ENCODE results near the gene USP47.

The USP47 gene

GRCh38 chr11:11864803-11865202, 23.0 kb downstream of the USP47 start:
- no peak for DNase-seq
- H3K36me3 ChIP-seq (ENCODE audit: control insufficient read depth, insufficient read depth, low read length) = no peaks in the 10 kb centered on the region
- H3K4me1 ChIP-seq (ENCODE audit: control insufficient read depth, insufficient read depth, low read length, poor library complexity, severe bottlenecking) = peaks cover 15% of the 10 kb centered on the region
- no peak overlapping the region for H3K27ac ChIP-seq (ENCODE audit: insufficient read depth, low read length, poor library complexity, severe bottlenecking)
- no peaks in the 10 kb centered on the region for H3K27me3 ChIP-seq (replicated peaks; ENCODE audit: control insufficient read depth, insufficient read depth, low read length, poor library complexity, severe bottlenecking)
- no peak overlapping the region for H3K4me3 ChIP-seq (ENCODE audit: insufficient read depth, low read depth, low read length, poor library complexity, severe bottlenecking)
- no peaks in the 10 kb centered on the region for H3K9me3 ChIP-seq (ENCODE audit: control insufficient read depth, low read length)

- H3K9me3 ChIP-seq (ENCODE audit: control insufficient read depth, low read length) = no peaks in the 10 kb centered on the region
- peaks cover 15% of the 10 kb centered on the region for H3K4me1 ChIP-seq (ENCODE audit: control insufficient read depth, insufficient read depth, low read length, poor library complexity, severe bottlenecking)
- DNase-seq = no peak
- no peak overlapping the region for H3K4me3 ChIP-seq (ENCODE audit: insufficient read depth, low read depth, low read length, poor library complexity, severe bottlenecking)
- H3K27me3 ChIP-seq (replicated peaks; ENCODE audit: control insufficient read depth, insufficient read depth, low read length, poor library complexity, severe bottlenecking) = no peaks in the 10 kb centered on the region
- no peak overlapping the region for H3K27ac ChIP-seq (ENCODE audit: insufficient read depth, low read length, poor library complexity, severe bottlenecking)
- no peaks in the 10 kb centered on the region for H3K36me3 ChIP-seq (ENCODE audit: control insufficient read depth, insufficient read depth, low read length)
These were observed 23.7 kb downstream of the USP47 start for GRCh38 chr11:11865449-11865848.

- H3K27ac ChIP-seq (ENCODE audit: insufficient read depth, low read length, poor library complexity, severe bottlenecking) = no peak overlapping the region
- no peaks in the 10 kb centered on the region for H3K36me3 ChIP-seq (ENCODE audit: control insufficient read depth, insufficient read depth, low read length)
- no peak overlapping the region for H3K4me3 ChIP-seq (ENCODE audit: insufficient read depth, low read depth, low read length, poor library complexity, severe bottlenecking)
- H3K27me3 ChIP-seq (replicated peaks; ENCODE audit: control insufficient read depth, insufficient read depth, low read length, poor library complexity, severe bottlenecking) = no peaks in the 10 kb centered on the region
- no peaks in the 10 kb centered on the region for H3K9me3 ChIP-seq (ENCODE audit: control insufficient read depth, low read length)
- no peak for DNase-seq
- H3K4me1 ChIP-seq (ENCODE audit: control insufficient read depth, insufficient read depth, low read length, poor library complexity, severe bottlenecking) = peaks cover 13% of the 10 kb centered on the region
These were observed 24.4 kb downstream of the USP47 start for GRCh38 chr11:11866203-11866602.

GRCh38 chr11:11867720-11868119, 25.9 kb downstream of the USP47 start:
- H3K27me3 ChIP-seq (replicated peaks; ENCODE audit: control insufficient read depth, insufficient read depth, low read length, poor library complexity, severe bottlenecking) = no peaks in the 10 kb centered on the region
- no peaks in the 10 kb centered on the region for H3K9me3 ChIP-seq (ENCODE audit: control insufficient read depth, low read length)
- peaks cover 12% of the 10 kb centered on the region for H3K4me1 ChIP-seq (ENCODE audit: control insufficient read depth, insufficient read depth, low read length, poor library complexity, severe bottlenecking)
- no peak overlapping the region for H3K4me3 ChIP-seq (ENCODE audit: insufficient read depth, low read depth, low read length, poor library complexity, severe bottlenecking)
- no peak for DNase-seq
- no peak overlapping the region for H3K27ac ChIP-seq (ENCODE audit: insufficient read depth, low read length, poor library complexity, severe bottlenecking)
- no peaks in the 10 kb centered on the region for H3K36me3 ChIP-seq (ENCODE audit: control insufficient read depth, insufficient read depth, low read length)

GRCh38 chr11:11871991-11872401, 30.2 kb downstream of the USP47 start:
- Histone ChIP-seq H3K9me3 (ENCODE audit: control insufficient read depth, low read length) (no peaks in the 10 kb centered on the region), H3K4me1 (ENCODE audit: control insufficient read depth, insufficient read depth, low read length, poor library complexity, severe bottlenecking) (peaks cover 4% of the 10 kb centered on the region), H3K36me3 (ENCODE audit: control insufficient read depth, insufficient read depth, low read length) (no peaks in the 10 kb centered on the region), H3K27ac (ENCODE audit: insufficient read depth, low read length, poor library complexity, severe bottlenecking) (no peak overlapping the region), H3K27me3 (replicated peaks; ENCODE audit: control insufficient read depth, insufficient read depth, low read length, poor library complexity, severe bottlenecking) (no peaks in the 10 kb centered on the region), H3K4me3 (ENCODE audit: insufficient read depth, low read depth, low read length, poor library complexity, severe bottlenecking) (no peak overlapping the region)
- no peak for DNase-seq

GRCh38 chr11:11876458-11876857, 34.7 kb downstream of the USP47 start:
- Histone ChIP-seq H3K36me3 (ENCODE audit: control insufficient read depth, insufficient read depth, low read length) (peaks cover 5% of the 10 kb centered on the region), H3K27ac (ENCODE audit: insufficient read depth, low read length, poor library complexity, severe bottlenecking) (no peak overlapping the region), H3K27me3 (replicated peaks; ENCODE audit: control insufficient read depth, insufficient read depth, low read length, poor library complexity, severe bottlenecking) (no peaks in the 10 kb centered on the region), H3K9me3 (ENCODE audit: control insufficient read depth, low read length) (no peaks in the 10 kb centered on the region), H3K4me3 (ENCODE audit: insufficient read depth, low read depth, low read length, poor library complexity, severe bottlenecking) (no peak overlapping the region), H3K4me1 (ENCODE audit: control insufficient read depth, insufficient read depth, low read length, poor library complexity, severe bottlenecking) (no peaks in the 10 kb centered on the region)
- no peak for DNase-seq

GRCh38 chr11:11880179-11880578, 38.4 kb downstream of the USP47 start:
- no peak overlapping the region for H3K4me3 ChIP-seq (ENCODE audit: insufficient read depth, low read depth, low read length, poor library complexity, severe bottlenecking)
- H3K9me3 ChIP-seq (ENCODE audit: control insufficient read depth, low read length) = no peaks in the 10 kb centered on the region
- DNase-seq = no peak
- peaks cover 4% of the 10 kb centered on the region for H3K4me1 ChIP-seq (ENCODE audit: control insufficient read depth, insufficient read depth, low read length, poor library complexity, severe bottlenecking)
- H3K36me3 ChIP-seq (ENCODE audit: control insufficient read depth, insufficient read depth, low read length) = peaks cover 23% of the 10 kb centered on the region
- H3K27ac ChIP-seq (ENCODE audit: insufficient read depth, low read length, poor library complexity, severe bottlenecking) = no peak overlapping the region
- no peaks in the 10 kb centered on the region for H3K27me3 ChIP-seq (replicated peaks; ENCODE audit: control insufficient read depth, insufficient read depth, low read length, poor library complexity, severe bottlenecking)

- no peak for DNase-seq
- Histone ChIP-seq H3K27ac (ENCODE audit: insufficient read depth, low read length, poor library complexity, severe bottlenecking) (no peak overlapping the region), H3K36me3 (ENCODE audit: control insufficient read depth, insufficient read depth, low read length) (peaks cover 39% of the 10 kb centered on the region), H3K27me3 (replicated peaks; ENCODE audit: control insufficient read depth, insufficient read depth, low read length, poor library complexity, severe bottlenecking) (no peaks in the 10 kb centered on the region), H3K9me3 (ENCODE audit: control insufficient read depth, low read length) (no peaks in the 10 kb centered on the region), H3K4me1 (ENCODE audit: control insufficient read depth, insufficient read depth, low read length, poor library complexity, severe bottlenecking) (peaks cover 4% of the 10 kb centered on the region), H3K4me3 (ENCODE audit: insufficient read depth, low read depth, low read length, poor library complexity, severe bottlenecking) (no peak overlapping the region)
These were observed 40.8 kb downstream of the USP47 start for GRCh38 chr11:11882539-11882938.

GRCh38 chr11:11884351-11884750, 42.6 kb downstream of the USP47 start:
- H3K27ac ChIP-seq (ENCODE audit: insufficient read depth, low read length, poor library complexity, severe bottlenecking) = no peak overlapping the region
- H3K4me3 ChIP-seq (ENCODE audit: insufficient read depth, low read depth, low read length, poor library complexity, severe bottlenecking) = no peak overlapping the region
- DNase-seq = no peak
- peaks cover 4% of the 10 kb centered on the region for H3K4me1 ChIP-seq (ENCODE audit: control insufficient read depth, insufficient read depth, low read length, poor library complexity, severe bottlenecking)
- peaks cover 39% of the 10 kb centered on the region for H3K36me3 ChIP-seq (ENCODE audit: control insufficient read depth, insufficient read depth, low read length)
- no peaks in the 10 kb centered on the region for H3K9me3 ChIP-seq (ENCODE audit: control insufficient read depth, low read length)
- H3K27me3 ChIP-seq (replicated peaks; ENCODE audit: control insufficient read depth, insufficient read depth, low read length, poor library complexity, severe bottlenecking) = no peaks in the 10 kb centered on the region

- Histone ChIP-seq H3K4me3 (ENCODE audit: insufficient read depth, low read depth, low read length, poor library complexity, severe bottlenecking) (no peak overlapping the region), H3K27me3 (replicated peaks; ENCODE audit: control insufficient read depth, insufficient read depth, low read length, poor library complexity, severe bottlenecking) (no peaks in the 10 kb centered on the region), H3K9me3 (ENCODE audit: control insufficient read depth, low read length) (no peaks in the 10 kb centered on the region), H3K27ac (ENCODE audit: insufficient read depth, low read length, poor library complexity, severe bottlenecking) (no peak overlapping the region), H3K36me3 (ENCODE audit: control insufficient read depth, insufficient read depth, low read length) (peaks cover 43% of the 10 kb centered on the region), H3K4me1 (ENCODE audit: control insufficient read depth, insufficient read depth, low read length, poor library complexity, severe bottlenecking) (peaks cover 4% of the 10 kb centered on the region)
- no peak for DNase-seq
These were observed 43.2 kb downstream of the USP47 start for GRCh38 chr11:11884774-11885481.
